Glutamatergic neuron (in vitro differentiated cells): ENCODE data around the gene FARS2. TPM values are rescaled to one million over a fixed set of nuclear protein-coding genes. Genes with fewer than 3 reads are reported as not detected.
A peak's percentile ranks its signal among the peaks of the same experiment; 100 is the strongest.

Experiments
- DNase-seq: peaks from one replicate; pipeline ENCODE4 v3.0.0; 2022
- H3K27ac Mint-ChIP-seq: one replicate; pipeline ENCODE4 v1.8.0; 2020; ENCODE audit warnings: mild to moderate bottlenecking, mixed read lengths, inconsistent platforms; ENCODE audit not compliant: unreplicated experiment
- H3K27me3 Mint-ChIP-seq: one replicate; pipeline ENCODE4 v1.8.0; 2020; ENCODE audit warnings: mild to moderate bottlenecking, moderate library complexity, mixed read lengths, inconsistent platforms; ENCODE audit not compliant: unreplicated experiment
- H3K36me3 Mint-ChIP-seq: one replicate; pipeline ENCODE4 v1.8.0; 2020; ENCODE audit warnings: mild to moderate bottlenecking, mixed read lengths, inconsistent platforms; ENCODE audit not compliant: unreplicated experiment
- H3K4me1 Mint-ChIP-seq: one replicate; pipeline ENCODE4 v1.8.0; 2020; ENCODE audit warnings: mild to moderate bottlenecking, low read depth, mixed read lengths, inconsistent platforms; ENCODE audit not compliant: unreplicated experiment
- H3K4me3 Mint-ChIP-seq: one replicate; pipeline ENCODE4 v1.8.0; 2020; ENCODE audit warnings: mild to moderate bottlenecking, mixed read lengths, inconsistent platforms; ENCODE audit not compliant: unreplicated experiment
- H3K9me3 Mint-ChIP-seq: one replicate; pipeline ENCODE4 v1.8.0; 2020; ENCODE audit warnings: mild to moderate bottlenecking, moderate library complexity, mixed read lengths, inconsistent platforms; ENCODE audit not compliant: unreplicated experiment
- total RNA-seq: library from RNA; stranded (reverse); fragmentation: NEBNext Ultra II Directional; extraction: Animal tissue kit (Norgen Biotek cat#: 25700); gene quantifications from one replicate; pipeline ENCODE4 v1.2.1, GENCODE V29; 2021; ENCODE audit not compliant: unreplicated experiment
- TF ChIP-seq, protein P1 (sequence below): fragments of 200-600 bp; sonication (generic); IDR thresholded peaks from one replicate; pipeline ENCODE4 v1.5.0; 2021; ENCODE audit not compliant: partially characterized antibody, unreplicated experiment

Gene FARS2
- total RNA-seq, 1 donor from 2014 or later, result 14.2 TPM

DNA sequence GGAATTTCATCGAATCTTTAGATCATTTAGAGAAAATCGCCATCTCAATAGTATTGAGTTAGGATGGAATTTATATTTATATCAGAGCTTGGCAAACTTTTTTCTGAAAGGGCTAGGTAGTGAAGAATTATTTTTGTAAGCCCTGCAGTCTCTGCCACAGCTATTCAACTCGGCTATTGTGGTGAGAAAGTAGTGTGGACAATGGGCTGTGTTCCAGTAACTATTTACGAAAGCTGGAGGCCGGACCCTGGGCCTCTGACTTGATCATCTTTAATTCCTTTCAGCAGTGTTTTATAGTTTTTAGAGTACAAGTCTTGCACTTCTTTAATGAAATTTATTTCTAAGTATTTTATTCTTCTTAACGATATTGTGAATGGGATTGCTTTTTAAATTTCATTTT is 201.5 kb downstream of the FARS2 start:
- H3K27me3 Mint-ChIP-seq, result peaks cover 2% of the 10 kb centered on the region
- H3K36me3 Mint-ChIP-seq, result no peaks in the 10 kb centered on the region
- no peak for DNase-seq
- H3K27ac Mint-ChIP-seq, result no peak overlapping the region
- H3K4me3 Mint-ChIP-seq, result no peak overlapping the region
- TF ChIP-seq, protein P1, sequence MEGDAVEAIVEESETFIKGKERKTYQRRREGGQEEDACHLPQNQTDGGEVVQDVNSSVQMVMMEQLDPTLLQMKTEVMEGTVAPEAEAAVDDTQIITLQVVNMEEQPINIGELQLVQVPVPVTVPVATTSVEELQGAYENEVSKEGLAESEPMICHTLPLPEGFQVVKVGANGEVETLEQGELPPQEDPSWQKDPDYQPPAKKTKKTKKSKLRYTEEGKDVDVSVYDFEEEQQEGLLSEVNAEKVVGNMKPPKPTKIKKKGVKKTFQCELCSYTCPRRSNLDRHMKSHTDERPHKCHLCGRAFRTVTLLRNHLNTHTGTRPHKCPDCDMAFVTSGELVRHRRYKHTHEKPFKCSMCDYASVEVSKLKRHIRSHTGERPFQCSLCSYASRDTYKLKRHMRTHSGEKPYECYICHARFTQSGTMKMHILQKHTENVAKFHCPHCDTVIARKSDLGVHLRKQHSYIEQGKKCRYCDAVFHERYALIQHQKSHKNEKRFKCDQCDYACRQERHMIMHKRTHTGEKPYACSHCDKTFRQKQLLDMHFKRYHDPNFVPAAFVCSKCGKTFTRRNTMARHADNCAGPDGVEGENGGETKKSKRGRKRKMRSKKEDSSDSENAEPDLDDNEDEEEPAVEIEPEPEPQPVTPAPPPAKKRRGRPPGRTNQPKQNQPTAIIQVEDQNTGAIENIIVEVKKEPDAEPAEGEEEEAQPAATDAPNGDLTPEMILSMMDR, result no peak
- peaks cover 24% of the 10 kb centered on the region for H3K4me1 Mint-ChIP-seq
- peaks cover 5% of the 10 kb centered on the region for H3K9me3 Mint-ChIP-seq

DNA sequence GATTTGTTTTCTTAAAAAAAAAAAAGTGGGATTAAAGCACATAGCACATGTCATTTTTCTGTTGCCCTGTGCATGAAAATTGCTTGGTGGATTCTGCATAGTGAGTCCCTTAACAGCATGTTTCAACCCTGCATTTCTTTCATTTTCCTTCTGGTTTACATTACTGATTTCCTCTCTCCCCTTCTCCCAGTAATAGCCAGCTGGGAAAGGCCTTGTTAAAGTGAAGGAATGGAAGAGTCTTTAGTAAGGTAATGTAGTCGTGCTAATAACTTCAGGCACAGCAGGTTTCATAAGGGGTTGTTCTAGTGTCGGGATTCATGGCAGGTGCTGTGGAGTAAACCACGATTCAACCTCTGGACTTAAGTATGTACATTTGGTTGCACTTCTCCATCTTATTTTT is 202.4 kb downstream of the FARS2 start:
- peaks cover 5% of the 10 kb centered on the region for H3K9me3 Mint-ChIP-seq
- H3K27ac Mint-ChIP-seq, result peak overlapping the region; percentile 19
- TF ChIP-seq, protein P1, result no peak
- no peak overlapping the region for H3K4me3 Mint-ChIP-seq
- H3K4me1 Mint-ChIP-seq, result peaks cover 22% of the 10 kb centered on the region
- no peaks in the 10 kb centered on the region for H3K36me3 Mint-ChIP-seq
- peaks cover 2% of the 10 kb centered on the region for H3K27me3 Mint-ChIP-seq
- DNase-seq, result no peak

DNA sequence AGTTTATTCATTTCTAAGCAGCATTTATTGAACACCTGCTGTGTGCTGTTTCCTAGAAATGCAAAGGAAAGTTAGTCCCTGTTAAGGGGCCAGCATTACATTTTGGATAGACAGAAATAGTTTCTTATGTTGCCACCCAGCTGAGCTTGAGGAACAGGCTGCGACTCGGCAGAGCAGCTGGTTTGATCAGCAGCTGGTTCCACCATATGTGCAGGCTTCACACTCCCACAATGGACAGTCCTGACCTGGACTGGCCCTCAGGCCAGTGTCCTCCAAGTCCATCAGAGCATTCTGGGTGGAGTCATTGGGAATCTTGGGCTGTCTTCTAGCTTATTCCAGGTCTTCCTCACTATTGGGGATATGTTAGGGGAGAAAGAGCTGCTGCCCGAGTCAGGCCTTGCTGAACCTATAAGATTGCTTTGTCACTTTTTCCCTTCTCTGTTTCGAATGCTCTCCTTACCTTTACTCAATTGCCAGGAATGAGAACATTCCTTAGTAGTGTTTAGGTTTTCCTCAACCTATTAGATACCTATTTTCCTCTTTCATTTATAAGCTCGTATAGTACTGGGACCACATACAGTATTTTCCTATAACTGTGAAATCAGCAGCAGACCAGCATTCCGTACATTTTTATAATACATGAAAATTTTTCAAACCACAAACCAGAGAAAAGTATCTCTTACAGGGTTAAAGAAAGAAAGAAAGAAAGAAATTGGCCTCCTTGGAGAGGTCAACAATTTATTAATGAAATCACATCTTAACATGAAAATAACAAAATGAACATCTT is 203.0 kb downstream of the FARS2 start:
- TF ChIP-seq, protein P1, result no peak
- H3K36me3 Mint-ChIP-seq, result no peaks in the 10 kb centered on the region
- H3K9me3 Mint-ChIP-seq, result peaks cover 5% of the 10 kb centered on the region
- DNase-seq, result peak; percentile 33
- H3K4me1 Mint-ChIP-seq, result peaks cover 24% of the 10 kb centered on the region
- H3K27ac Mint-ChIP-seq, result peak overlapping the region; percentile 19
- peaks cover 2% of the 10 kb centered on the region for H3K27me3 Mint-ChIP-seq
- peak overlapping the region; percentile 30 for H3K4me3 Mint-ChIP-seq

DNA sequence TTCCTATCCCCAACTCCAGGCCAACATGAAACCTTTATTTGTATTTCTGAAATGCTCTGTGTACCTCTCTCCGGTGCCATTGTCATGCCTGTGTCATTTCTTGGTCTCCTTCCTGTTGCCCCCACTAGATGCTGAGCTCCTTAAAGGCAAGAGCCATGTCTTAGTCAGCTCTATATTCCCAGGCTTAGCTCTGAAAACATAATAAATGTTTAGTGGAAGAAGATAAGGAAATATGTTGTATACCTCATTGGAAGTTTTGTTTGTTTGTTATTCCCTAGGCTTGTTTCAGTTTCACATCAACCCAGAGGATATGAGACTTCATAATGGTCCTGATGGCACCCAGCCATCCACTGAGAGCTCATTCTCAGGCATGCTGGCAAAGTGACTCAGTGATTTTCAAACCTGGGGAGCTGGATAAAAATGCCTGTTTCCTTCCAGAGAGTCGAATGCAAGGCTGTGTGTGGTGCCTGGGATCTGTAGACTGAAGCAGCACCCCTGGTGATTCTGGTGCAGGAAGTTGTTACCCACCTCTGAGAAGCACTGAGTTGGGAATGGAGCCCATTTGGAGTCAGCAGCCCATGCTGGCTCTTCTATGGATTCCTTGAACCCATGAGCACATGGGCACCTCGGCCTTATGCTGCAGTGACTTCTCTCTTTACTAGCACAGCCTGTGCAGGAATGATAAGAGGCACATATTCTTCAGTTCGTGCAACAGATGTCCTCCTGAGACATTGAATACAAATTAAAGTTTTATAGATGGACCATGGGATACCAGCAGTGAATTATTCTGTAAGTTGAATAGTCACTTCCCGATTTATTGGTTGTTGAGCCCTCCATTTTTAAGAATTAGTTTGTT is 205.2 kb downstream of the FARS2 start:
- no peak for DNase-seq
- TF ChIP-seq, protein P1, result no peak
- no peak overlapping the region for H3K27ac Mint-ChIP-seq
- no peaks in the 10 kb centered on the region for H3K36me3 Mint-ChIP-seq
- no peak overlapping the region for H3K4me3 Mint-ChIP-seq
- peaks cover 27% of the 10 kb centered on the region for H3K4me1 Mint-ChIP-seq
- no peaks in the 10 kb centered on the region for H3K27me3 Mint-ChIP-seq
- H3K9me3 Mint-ChIP-seq, result peaks cover 5% of the 10 kb centered on the region
